Measurements from ENCODE around the gene SLC39A13.
A peak's percentile ranks its signal among the peaks of the same experiment; 100 is the strongest.

SLC39A13 gene

DNA sequence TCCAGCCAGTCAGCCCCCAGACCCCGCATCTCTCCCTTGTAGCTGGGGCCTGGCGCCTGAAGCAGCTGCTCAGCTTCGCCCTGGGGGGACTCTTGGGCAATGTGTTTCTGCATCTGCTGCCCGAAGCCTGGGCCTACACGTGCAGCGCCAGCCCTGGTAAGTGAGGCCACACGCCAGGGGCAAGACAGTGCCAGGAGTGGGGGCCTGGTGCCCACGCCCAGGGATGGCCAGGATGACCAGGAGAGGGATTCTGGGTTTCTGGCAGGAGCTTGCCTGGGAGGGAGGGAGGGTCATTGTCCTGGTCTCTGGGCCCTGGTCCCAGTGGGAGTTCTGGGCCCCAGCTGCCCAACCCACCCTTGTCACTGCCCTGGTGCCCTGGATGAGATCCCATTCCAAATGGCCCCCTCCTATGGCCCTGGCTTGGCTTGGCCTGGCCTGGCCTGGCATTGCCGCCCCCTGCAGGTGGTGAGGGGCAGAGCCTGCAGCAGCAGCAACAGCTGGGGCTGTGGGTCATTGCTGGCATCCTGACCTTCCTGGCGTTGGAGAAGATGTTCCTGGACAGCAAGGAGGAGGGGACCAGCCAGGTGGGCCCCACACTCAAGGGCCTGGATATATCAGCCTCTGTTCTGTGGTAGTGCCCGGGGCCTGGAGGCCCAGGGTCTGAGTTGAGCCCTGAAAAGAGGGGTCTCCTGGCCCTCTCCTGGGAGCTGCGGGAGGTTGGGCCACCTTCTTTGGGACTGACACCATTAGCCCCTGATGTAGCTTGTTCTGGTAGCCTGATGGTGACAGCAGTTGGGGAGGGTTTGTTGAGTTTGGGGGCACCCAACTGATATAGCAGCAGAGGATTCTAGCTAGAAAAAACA lies 3.7 kb downstream of the SLC39A13 start:
- H3K4me3 ChIP-seq (ENCODE audit: low read length): no peak overlapping the region
- TF ChIP-seq, protein P1, sequence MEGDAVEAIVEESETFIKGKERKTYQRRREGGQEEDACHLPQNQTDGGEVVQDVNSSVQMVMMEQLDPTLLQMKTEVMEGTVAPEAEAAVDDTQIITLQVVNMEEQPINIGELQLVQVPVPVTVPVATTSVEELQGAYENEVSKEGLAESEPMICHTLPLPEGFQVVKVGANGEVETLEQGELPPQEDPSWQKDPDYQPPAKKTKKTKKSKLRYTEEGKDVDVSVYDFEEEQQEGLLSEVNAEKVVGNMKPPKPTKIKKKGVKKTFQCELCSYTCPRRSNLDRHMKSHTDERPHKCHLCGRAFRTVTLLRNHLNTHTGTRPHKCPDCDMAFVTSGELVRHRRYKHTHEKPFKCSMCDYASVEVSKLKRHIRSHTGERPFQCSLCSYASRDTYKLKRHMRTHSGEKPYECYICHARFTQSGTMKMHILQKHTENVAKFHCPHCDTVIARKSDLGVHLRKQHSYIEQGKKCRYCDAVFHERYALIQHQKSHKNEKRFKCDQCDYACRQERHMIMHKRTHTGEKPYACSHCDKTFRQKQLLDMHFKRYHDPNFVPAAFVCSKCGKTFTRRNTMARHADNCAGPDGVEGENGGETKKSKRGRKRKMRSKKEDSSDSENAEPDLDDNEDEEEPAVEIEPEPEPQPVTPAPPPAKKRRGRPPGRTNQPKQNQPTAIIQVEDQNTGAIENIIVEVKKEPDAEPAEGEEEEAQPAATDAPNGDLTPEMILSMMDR (conservative IDR thresholded peaks at IDR 0.05; ENCODE audit: low read length): peak; percentile 65
- peak; percentile 39 for DNase-seq (ENCODE audit: low read depth)

GRCh38 chr11:47413351-47413750 lies 5.0 kb downstream of the SLC39A13 start:
- TF ChIP-seq, protein P1 (conservative IDR thresholded peaks at IDR 0.05; ENCODE audit: low read length): no peak
- H3K4me3 ChIP-seq (ENCODE audit: low read length): no peak overlapping the region
- DNase-seq (ENCODE audit: low read depth): no peak

DNA sequence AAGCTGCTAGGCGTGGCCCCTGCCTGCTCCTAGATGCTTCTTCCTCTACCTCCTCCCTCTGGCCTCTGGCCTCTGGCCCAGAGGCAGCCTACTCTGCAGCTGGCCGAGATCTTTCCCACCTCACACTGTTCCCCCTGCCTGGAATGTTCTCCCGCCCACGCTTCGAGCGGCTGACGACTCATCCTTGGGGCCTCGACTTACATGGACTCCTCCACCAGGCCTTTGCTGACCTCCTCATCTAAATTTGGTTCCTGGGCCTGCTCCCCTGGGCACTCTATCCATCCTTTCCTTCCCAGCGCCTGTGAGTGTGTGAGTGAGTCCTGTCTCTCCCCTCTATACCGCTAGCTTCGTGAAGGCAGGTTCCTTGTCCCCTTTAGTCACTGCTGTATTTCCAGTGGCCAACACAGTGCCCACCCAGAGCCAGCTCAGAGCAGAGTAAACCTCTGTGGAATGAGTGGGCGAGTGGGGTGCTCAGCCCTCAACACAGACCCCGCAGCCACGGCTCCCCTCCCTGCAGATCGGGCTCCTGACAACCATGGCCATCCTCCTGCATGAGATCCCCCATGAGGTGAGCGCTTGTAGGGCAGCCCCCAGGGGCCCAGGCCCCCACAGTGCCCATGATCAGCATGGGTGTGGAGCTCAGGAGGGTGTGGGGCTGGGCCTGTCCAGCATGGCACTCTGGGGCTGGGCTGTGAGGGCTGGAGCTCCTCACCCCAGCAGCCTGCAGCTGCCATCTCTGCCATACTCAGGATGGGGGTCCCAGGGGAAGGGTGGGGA lies 5.7 kb downstream of the SLC39A13 start:
- TF ChIP-seq, protein P1 (conservative IDR thresholded peaks at IDR 0.05; ENCODE audit: low read length): no peak
- H3K4me3 ChIP-seq (ENCODE audit: low read length): no peak overlapping the region; the same call in 1 of the 2 replicates
- peak; percentile 77 for DNase-seq (ENCODE audit: low read depth)

- no peak for DNase-seq (ENCODE audit: low read depth)
- H3K4me3 ChIP-seq (ENCODE audit: low read length): no peak overlapping the region
- TF ChIP-seq, protein P1 (conservative IDR thresholded peaks at IDR 0.05; ENCODE audit: low read length): no peak
These were observed 6.3 kb downstream of the SLC39A13 start for GRCh38 chr11:47414685-47415070.

GRCh38 chr11:47415091-47415854 lies 6.9 kb downstream of the SLC39A13 start:
- TF ChIP-seq, protein P1 (conservative IDR thresholded peaks at IDR 0.05; ENCODE audit: low read length): no peak
- no peak overlapping the region for H3K4me3 ChIP-seq (ENCODE audit: low read length)
- no peak for DNase-seq (ENCODE audit: low read depth)

DNA sequence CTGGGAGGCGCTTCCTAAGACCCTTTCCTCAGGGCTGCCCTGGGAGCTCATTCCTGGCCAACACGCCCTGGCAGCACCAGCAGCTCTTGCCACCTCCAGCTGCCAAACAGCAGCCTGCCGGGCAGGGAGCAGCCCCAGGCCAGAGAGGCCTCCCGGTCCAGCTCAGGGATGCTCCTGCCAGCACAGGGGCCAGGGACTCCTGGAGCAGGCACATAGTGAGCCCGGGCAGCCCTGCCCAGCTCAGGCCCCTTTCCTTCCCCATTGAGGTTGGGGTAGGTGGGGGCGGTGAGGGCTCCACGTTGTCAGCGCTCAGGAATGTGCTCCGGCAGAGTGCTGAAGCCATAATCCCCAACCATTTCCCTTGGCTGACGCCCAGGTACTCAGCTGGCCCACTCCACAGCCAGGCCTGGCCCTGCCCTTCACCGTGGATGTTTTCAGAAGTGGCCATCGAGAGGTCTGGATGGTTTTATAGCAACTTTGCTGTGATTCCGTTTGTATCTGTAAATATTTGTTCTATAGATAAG lies 7.6 kb downstream of the SLC39A13 start:
- TF ChIP-seq, protein P1 (conservative IDR thresholded peaks at IDR 0.05; ENCODE audit: low read length): no peak

More for the DNA sequence above, 7.6 kb downstream of the SLC39A13 start:
- H3K4me3 ChIP-seq (ENCODE audit: low read length): no peak overlapping the region
- DNase-seq (ENCODE audit: low read depth): peak; percentile 95
